GM06990 (cell line): ENCODE results near the gene NUSAP1.
"Not testable (repeated sequence)": the region's sequence is repeated elsewhere in the genome, so short reads cannot be mapped to it uniquely, and the experiment has no call there.

ENCODE experiments used
- DNase-seq: peaks from one replicate; pipeline ENCODE4 v3.0.0-alpha.2; 2011; ENCODE audit not compliant: insufficient read length; ENCODE audit errors: extremely low read depth
- H3K27me3 ChIP-seq: replicated peaks from 2 replicates; pipeline ENCODE4 v1.6.0; 2011; ENCODE audit warnings: low read length; ENCODE audit not compliant: control insufficient read depth, insufficient read depth
- H3K36me3 ChIP-seq: 2 replicates; pipeline ENCODE4 v1.5.1; 2011; ENCODE audit warnings: low read length; ENCODE audit not compliant: control insufficient read depth, insufficient read depth
- H3K4me3 ChIP-seq: replicated peaks from 2 replicates; pipeline ENCODE4 v1.5.1; 2011; ENCODE audit warnings: low read depth, mild to moderate bottlenecking, control low read depth, low read length
- CTCF ChIP-seq: IDR thresholded peaks from 2 replicates; pipeline ENCODE4 v1.5.1; 2011; ENCODE audit warnings: low read length, control low read depth, mild to moderate bottlenecking, inconsistent platforms; ENCODE audit not compliant: insufficient read depth, poor library complexity, severe bottlenecking

Gene NUSAP1

DNA sequence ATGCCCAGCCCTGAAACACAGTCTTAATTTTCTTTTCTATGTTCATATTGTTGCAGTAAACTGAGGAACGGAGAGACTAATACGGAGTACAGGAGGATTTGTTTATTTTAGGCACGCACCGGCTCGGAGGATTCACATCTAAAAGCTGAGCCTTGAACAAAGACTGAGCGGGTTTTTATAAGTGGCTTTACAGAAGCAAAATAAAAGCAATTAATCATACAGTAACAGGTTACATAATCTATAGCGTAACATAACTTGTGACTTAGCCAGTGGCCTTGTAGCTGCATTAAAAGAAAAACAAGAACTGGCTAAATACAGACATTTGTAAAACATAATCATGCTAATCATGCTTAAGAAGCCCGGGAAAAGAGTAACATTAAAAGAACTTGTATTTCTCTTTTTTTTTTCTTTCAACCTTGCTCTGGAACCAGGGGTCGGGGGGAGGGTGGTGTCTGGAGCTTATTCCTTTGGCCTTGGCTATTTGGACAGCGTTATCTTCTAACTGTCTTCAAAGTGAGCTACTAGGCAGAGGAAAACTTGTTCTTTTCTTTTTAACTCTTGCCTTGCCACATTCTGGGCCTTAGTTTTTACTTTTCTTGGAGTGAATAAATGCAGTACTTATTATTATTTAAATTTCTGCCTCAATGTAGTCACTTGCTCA is 17.5 kb downstream of the NUSAP1 start:
- peaks cover 11% of the 10 kb centered on the region for H3K36me3 ChIP-seq

DNA sequence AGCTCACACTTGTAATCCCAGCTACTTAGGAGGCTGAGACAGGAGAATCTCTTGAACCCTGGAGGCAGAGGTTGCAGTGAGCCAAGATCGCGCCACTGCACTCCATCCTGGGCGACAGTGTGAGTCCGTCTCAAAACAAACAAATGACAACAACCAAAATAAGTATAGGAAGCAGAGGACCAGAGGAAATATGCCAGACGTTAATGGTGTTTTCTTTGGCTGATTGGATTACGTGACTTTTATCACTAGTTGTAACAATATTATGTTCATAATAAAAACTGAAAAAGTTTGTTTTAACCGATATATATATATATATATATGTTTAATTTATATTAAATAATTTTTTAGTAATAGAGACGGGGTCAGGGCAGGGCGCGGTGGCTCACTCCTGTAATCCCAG is 21.7 kb downstream of the NUSAP1 start:
- TF ChIP-seq CTCF: no peak
- Histone ChIP-seq H3K27me3 (no peaks in the 10 kb centered on the region), H3K36me3 (peaks cover 9% of the 10 kb centered on the region), H3K4me3 (no peak overlapping the region)
- no peak for DNase-seq

More for the DNA sequence above, 17.5 kb downstream of the NUSAP1 start:
- H3K4me3 ChIP-seq: no peak overlapping the region
- no peaks in the 10 kb centered on the region for H3K27me3 ChIP-seq
- DNase-seq: no peak
- no peak for TF ChIP-seq CTCF

GRCh38 chr15:41367418-41367817 is 34.7 kb downstream of the NUSAP1 start:
- DNase-seq: no peak
- no peak overlapping the region for H3K4me3 ChIP-seq
- peaks cover 17% of the 10 kb centered on the region for H3K36me3 ChIP-seq
- TF ChIP-seq CTCF: no peak
- H3K27me3 ChIP-seq: no peaks in the 10 kb centered on the region

DNA sequence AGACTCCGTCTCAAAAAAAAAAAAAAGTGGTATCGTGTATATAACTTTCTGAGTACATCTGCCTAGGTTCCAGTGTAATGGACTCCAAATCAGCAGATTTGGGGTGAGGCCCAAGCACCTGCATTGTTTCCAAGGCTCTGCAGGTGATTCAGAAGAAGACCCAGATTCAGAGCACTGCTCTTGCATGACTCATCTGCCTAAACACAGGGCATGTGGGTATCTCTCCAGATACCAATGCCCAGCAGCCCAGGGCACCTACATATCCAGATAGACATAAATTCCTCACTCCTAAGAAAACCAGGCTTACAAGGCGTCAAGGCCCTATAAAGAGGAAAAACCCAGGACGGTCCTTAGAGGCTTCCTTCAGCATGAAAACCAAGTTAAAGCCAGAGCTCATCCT is 45.3 kb downstream of the NUSAP1 start:
- peaks cover 11% of the 10 kb centered on the region for H3K36me3 ChIP-seq
- TF ChIP-seq CTCF: no peak
- no peaks in the 10 kb centered on the region for H3K27me3 ChIP-seq
- no peak overlapping the region for H3K4me3 ChIP-seq
- no peak for DNase-seq

DNA sequence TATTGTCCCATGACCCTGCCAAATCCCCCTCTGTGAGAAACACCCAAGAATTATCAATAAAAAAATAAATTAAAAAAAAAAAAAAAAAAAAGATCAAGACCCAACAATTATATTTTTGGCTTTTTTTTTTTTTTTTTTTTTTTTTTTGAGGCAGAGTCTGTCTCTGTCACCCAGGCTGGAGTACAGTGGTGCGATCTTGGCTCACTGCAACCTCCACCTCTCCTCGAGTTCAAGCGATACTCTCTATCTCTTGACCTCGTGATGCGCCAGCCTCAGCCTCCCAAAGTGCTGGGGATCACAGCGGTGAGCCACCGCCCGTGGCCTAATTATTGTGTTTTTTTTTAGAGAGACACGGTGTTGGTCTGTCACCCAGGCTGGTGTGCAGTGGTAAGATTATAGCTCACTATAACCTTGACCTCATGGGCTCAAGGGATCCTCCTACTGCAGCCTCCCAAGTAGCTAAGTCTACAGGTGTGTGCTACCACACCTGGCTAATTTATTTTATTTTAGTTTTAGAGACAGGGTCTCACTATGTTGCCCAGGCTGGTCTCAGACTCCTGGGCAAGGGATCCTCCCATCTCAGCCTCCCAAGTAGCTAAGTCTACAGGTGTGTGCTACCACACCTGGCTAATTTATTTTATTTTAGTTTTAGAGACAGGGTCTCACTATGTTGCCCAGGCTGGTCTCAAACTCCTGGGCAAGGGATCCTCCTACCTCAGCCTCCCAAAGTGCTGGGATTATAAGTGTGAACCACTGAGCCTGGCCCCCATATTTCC is 51.5 kb downstream of the NUSAP1 start:
- not testable (repeated sequence) for DNase-seq, H3K36me3 ChIP-seq, H3K27me3 ChIP-seq, H3K4me3 ChIP-seq

- H3K4me3 ChIP-seq: no peak overlapping the region
- DNase-seq: no peak
- H3K27me3 ChIP-seq: no peaks in the 10 kb centered on the region
- no peak for TF ChIP-seq CTCF
- peaks cover 3% of the 10 kb centered on the region for H3K36me3 ChIP-seq
Observed at GRCh38 chr15:41387646-41388045, 55.0 kb downstream of the NUSAP1 start.
